GM18511 (cell line): ENCODE data around the gene ARF5.
"Not testable (repeated sequence)": the region's sequence is repeated elsewhere in the genome, so short reads cannot be mapped to it uniquely, and the experiment has no call there.

Source experiments
- ATAC-seq: cut with Tn5 transposase; IDR thresholded peaks from one replicate; pipeline ENCODE4 v1.9.1; 2021; ENCODE audit warnings: mild to moderate bottlenecking, moderate library complexity; ENCODE audit not compliant: unreplicated experiment

The ARF5 gene

GRCh38 chr7:127588019-127588696 lies at the start of gene ARF5:
ARF5 (plus strand) TSS chr7:127588411; CDS start chr7:127588499, 88 bp downstream.
- peak; percentile 76 for ATAC-seq

GRCh38 chr7:127539116-127539515 lies 49.1 kb upstream of the ARF5 start:
- no peak for ATAC-seq

GRCh38 chr7:127540461-127540860 lies 47.8 kb upstream of the ARF5 start:
- not testable (repeated sequence) for ATAC-seq

- ATAC-seq = no peak
Observed at GRCh38 chr7:127541548-127541947, 46.7 kb upstream of the ARF5 start.

GRCh38 chr7:127546313-127546712 lies 41.9 kb upstream of the ARF5 start:
- ATAC-seq = no peak

- no peak for ATAC-seq
Observed at GRCh38 chr7:127550247-127550646, 38.0 kb upstream of the ARF5 start.

- ATAC-seq = no peak
Observed at GRCh38 chr7:127551941-127552340, 36.3 kb upstream of the ARF5 start.

- ATAC-seq = no peak
Observed at GRCh38 chr7:127556404-127556803, 31.8 kb upstream of the ARF5 start.

- ATAC-seq = no peak
Observed at GRCh38 chr7:127557803-127558202, 30.4 kb upstream of the ARF5 start.

- ATAC-seq = no peak
Observed at GRCh38 chr7:127566242-127566641, 22.0 kb upstream of the ARF5 start.

GRCh38 chr7:127568034-127568433 lies 20.2 kb upstream of the ARF5 start:
- ATAC-seq = not testable (repeated sequence)

GRCh38 chr7:127571741-127572505 lies 16.3 kb upstream of the ARF5 start:
- no peak for ATAC-seq

- ATAC-seq = no peak
Observed at GRCh38 chr7:127578036-127578684, 10.1 kb upstream of the ARF5 start.

GRCh38 chr7:127578711-127579275 lies 9.4 kb upstream of the ARF5 start:
- ATAC-seq = no peak

GRCh38 chr7:127580612-127581011 lies 7.6 kb upstream of the ARF5 start:
- no peak for ATAC-seq

- no peak for ATAC-seq
Observed at GRCh38 chr7:127581716-127582115, 6.5 kb upstream of the ARF5 start.

GRCh38 chr7:127582361-127582760 lies 5.8 kb upstream of the ARF5 start:
- no peak for ATAC-seq

GRCh38 chr7:127584648-127585043 lies 3.6 kb upstream of the ARF5 start:
- ATAC-seq = no peak

- peak; percentile 76 for ATAC-seq
Observed at GRCh38 chr7:127585044-127585953, 2.9 kb upstream of the ARF5 start, which contains the start of gene GCC1. GCC1 (minus strand) TSS chr7:127585596; CDS start chr7:127585182, 414 bp downstream.

GRCh38 chr7:127586346-127586745 lies 1.9 kb upstream of the ARF5 start:
- no peak for ATAC-seq
